GM12891 (cell line): ENCODE measurements around the gene GRM1.

ENCODE experiments used
- POLR2A ChIP-seq: IDR thresholded peaks from 2 replicates; pipeline ENCODE4 v1.6.1; 2011; ENCODE audit warnings: low read depth, low read length, control low read depth
- POLR2AphosphoS5 ChIP-seq: IDR thresholded peaks from 2 replicates; pipeline ENCODE4 v1.6.1; 2011; ENCODE audit warnings: low read depth, low read length, control low read depth
- TAF1 ChIP-seq: IDR thresholded peaks from 2 replicates; pipeline ENCODE4 v1.6.1; 2011; ENCODE audit warnings: low read depth, low read length, control low read depth

- TF ChIP-seq POLR2A (no peak), TAF1 (no peak), POLR2AphosphoS5 (no peak)
Observed at GRCh38 chr6:146065690-146066089, 36.8 kb downstream of the GRM1 start.
